ENCODE data around the gene AVPR2.

Gene AVPR2

DNA sequence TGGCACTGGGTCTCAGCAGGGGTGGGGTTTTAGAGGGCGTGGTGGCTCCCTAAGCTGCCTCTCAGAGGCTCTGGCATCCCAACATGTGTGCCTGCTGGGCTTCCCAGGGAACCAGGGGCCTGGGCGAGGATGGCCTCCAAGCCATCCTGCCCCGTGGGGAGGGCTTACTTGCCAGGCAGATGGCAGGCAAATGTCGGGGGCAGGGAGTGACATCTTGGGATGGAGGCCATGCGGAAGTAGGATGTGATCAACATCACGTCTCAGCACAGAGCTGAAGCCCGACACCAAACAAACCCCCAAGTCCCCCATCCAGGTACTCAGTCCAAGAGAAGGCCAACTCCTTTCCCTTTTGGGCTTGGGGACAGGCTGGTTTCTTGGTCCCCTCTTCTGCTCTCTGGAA, 23.2 kb upstream of the AVPR2 start:
- DNase-seq (ENCODE audit: low read depth, low spot score), result no peak
- no peak overlapping the region for H3K4me3 ChIP-seq (ENCODE audit: low read depth, low read length)
- TF ChIP-seq, protein P1, sequence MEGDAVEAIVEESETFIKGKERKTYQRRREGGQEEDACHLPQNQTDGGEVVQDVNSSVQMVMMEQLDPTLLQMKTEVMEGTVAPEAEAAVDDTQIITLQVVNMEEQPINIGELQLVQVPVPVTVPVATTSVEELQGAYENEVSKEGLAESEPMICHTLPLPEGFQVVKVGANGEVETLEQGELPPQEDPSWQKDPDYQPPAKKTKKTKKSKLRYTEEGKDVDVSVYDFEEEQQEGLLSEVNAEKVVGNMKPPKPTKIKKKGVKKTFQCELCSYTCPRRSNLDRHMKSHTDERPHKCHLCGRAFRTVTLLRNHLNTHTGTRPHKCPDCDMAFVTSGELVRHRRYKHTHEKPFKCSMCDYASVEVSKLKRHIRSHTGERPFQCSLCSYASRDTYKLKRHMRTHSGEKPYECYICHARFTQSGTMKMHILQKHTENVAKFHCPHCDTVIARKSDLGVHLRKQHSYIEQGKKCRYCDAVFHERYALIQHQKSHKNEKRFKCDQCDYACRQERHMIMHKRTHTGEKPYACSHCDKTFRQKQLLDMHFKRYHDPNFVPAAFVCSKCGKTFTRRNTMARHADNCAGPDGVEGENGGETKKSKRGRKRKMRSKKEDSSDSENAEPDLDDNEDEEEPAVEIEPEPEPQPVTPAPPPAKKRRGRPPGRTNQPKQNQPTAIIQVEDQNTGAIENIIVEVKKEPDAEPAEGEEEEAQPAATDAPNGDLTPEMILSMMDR (IDR thresholded peaks at IDR 0.05; ENCODE audit: low read depth, low read length), result no peak
- in situ Hi-C loops (cut with HindIII; ENCODE audit: low sequenced_read_pairs), result no loop called here

GRCh38 chrX:153882086-153882498, 22.4 kb upstream of the AVPR2 start:
- no peak overlapping the region for H3K4me3 ChIP-seq (ENCODE audit: low read depth, low read length)
- no peak for DNase-seq (ENCODE audit: low read depth, low spot score)
- TF ChIP-seq, protein P1 (IDR thresholded peaks at IDR 0.05; ENCODE audit: low read depth, low read length), result no peak
- in situ Hi-C loops (cut with HindIII; ENCODE audit: low sequenced_read_pairs), result no loop called here

- TF ChIP-seq, protein P1 (IDR thresholded peaks at IDR 0.05; ENCODE audit: low read depth, low read length), result no peak
- in situ Hi-C loops (cut with HindIII; ENCODE audit: low sequenced_read_pairs), result no loop called here
- no peak overlapping the region for H3K4me3 ChIP-seq (ENCODE audit: low read depth, low read length)
- DNase-seq (ENCODE audit: low read depth, low spot score), result no peak
These were observed 21.9 kb upstream of the AVPR2 start for GRCh38 chrX:153882557-153882956.

DNA sequence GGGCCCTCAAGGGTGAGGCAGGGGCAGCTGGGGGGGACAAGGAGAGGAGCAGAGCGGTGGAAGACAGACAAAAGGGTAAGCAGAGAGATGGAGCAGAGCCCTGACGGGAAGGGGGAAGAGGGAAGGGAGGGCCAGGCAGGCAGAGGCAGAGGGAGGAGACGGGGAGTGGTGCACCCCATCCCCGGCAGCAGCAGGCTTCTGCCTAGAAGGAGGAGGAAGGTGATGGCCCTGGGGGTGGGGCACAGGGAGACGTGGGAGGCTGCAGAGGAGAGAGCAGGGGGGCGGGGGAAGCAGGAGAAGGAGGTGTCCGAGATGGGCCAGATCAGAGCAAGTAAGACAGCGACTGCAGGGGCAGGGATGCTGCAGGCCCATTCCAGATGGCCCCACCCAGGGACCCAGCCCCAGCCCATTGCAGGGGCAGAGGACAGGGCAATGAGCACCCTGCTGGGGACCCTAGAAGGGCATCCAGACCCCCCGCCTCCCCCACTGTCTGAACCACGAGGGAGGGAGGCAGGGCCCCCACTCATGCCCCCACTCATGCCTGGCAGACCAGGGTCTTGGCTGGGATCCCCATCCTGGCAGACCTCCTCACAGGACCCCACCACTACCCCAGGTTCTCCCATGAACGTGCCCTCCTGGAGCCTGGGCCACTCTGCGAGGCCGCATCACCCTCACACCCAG, 21.2 kb upstream of the AVPR2 start:
- no peak for DNase-seq (ENCODE audit: low read depth, low spot score)
- no peak overlapping the region for H3K4me3 ChIP-seq (ENCODE audit: low read depth, low read length)
- TF ChIP-seq, protein P1 (IDR thresholded peaks at IDR 0.05; ENCODE audit: low read depth, low read length), result no peak
- in situ Hi-C loops (cut with HindIII; ENCODE audit: low sequenced_read_pairs), result no loop called here

DNA sequence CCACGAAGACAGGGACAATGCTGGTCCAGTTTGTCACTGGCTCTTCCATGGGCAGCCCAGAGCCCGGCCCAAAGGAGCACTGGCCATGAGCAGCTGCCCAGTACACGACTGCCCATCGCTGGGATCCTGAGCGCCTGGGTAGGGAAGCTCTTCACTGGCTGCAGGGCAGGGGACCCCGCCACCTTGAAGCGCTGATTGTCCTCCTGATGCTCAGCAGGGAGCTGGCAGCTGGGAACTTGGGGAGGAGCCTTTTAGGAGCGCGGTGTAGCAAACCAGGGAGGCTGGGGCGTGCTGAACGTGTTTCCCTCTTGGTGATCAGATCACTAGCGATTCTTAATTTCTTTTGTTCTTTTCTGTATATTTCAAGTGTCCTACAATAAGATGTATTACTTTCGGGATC, 20.3 kb upstream of the AVPR2 start:
- in situ Hi-C loops (cut with HindIII; ENCODE audit: low sequenced_read_pairs), result no loop called here
- H3K4me3 ChIP-seq (ENCODE audit: low read depth, low read length), result no peak overlapping the region
- TF ChIP-seq, protein P1 (IDR thresholded peaks at IDR 0.05; ENCODE audit: low read depth, low read length), result no peak
- no peak for DNase-seq (ENCODE audit: low read depth, low spot score)

GRCh38 chrX:153884590-153884989, 19.9 kb upstream of the AVPR2 start:
- TF ChIP-seq, protein P1 (IDR thresholded peaks at IDR 0.05; ENCODE audit: low read depth, low read length), result no peak
- in situ Hi-C loops (cut with HindIII; ENCODE audit: low sequenced_read_pairs), result no loop called here
- no peak overlapping the region for H3K4me3 ChIP-seq (ENCODE audit: low read depth, low read length)
- no peak for DNase-seq (ENCODE audit: low read depth, low spot score)

Data from astrocyte of the spinal cord (primary cell).